Activated naive CD8-positive, alpha-beta T cell treated with anti-CD3 and anti-CD28 coated beads, Interleukin-2, amount 50 U/mL, for 24 hours (primary cell): ENCODE data around the gene ZBTB8OS.
"Not testable (repeated sequence)": the region's sequence is repeated elsewhere in the genome, so short reads cannot be mapped to it uniquely, and the experiment has no call there.

ENCODE experiments used
- ATAC-seq: fragments of 150-1000 bp; cut with Tn5 transposase; one replicate; pipeline ENCODE4 v1.10.0; 2021
- DNase-seq: peaks from one replicate; pipeline ENCODE4 v3.0.0; 2021
- H3K27ac Mint-ChIP-seq: one replicate; pipeline ENCODE4 v1.8.0; 2021; ENCODE audit warnings: mild to moderate bottlenecking, mixed read lengths
- H3K27me3 Mint-ChIP-seq: one replicate; pipeline ENCODE4 v1.8.0; 2021; ENCODE audit warnings: mixed read lengths
- H3K36me3 Mint-ChIP-seq: one replicate; pipeline ENCODE4 v1.8.0; 2021; ENCODE audit warnings: low read depth, mixed read lengths
- H3K4me1 Mint-ChIP-seq: one replicate; pipeline ENCODE4 v1.8.0; 2021; ENCODE audit warnings: mixed read lengths
- H3K4me3 Mint-ChIP-seq: one replicate; pipeline ENCODE4 v1.8.0; 2021; ENCODE audit warnings: mild to moderate bottlenecking, moderate library complexity, mixed read lengths
- H3K9me3 Mint-ChIP-seq: one replicate; pipeline ENCODE4 v1.8.0; 2021; ENCODE audit warnings: mixed read lengths

The ZBTB8OS gene

GRCh38 chr1:32650248-32650751 lies at the start of gene ZBTB8OS:
TSS of gene ZBTB8OS (minus strand) at chr1:32650550. CDS start at chr1:32650529, 21 bp downstream.
- peaks cover 46% of the 10 kb centered on the region for H3K36me3 Mint-ChIP-seq
- peak within 1 kb of the TSS; percentile 100 for H3K4me3 Mint-ChIP-seq
- peaks cover 67% of the 10 kb centered on the region for H3K4me1 Mint-ChIP-seq
- H3K27me3 Mint-ChIP-seq = no peaks in the 10 kb centered on the region
- DNase-seq = peak; percentile 86
- peak within 1 kb of the TSS; percentile 100 for H3K27ac Mint-ChIP-seq
- peak; percentile 85 for ATAC-seq
- H3K9me3 Mint-ChIP-seq = no peaks in the 10 kb centered on the region

- H3K4me1 Mint-ChIP-seq, H3K4me3 Mint-ChIP-seq, H3K36me3 Mint-ChIP-seq, ATAC-seq, H3K27ac Mint-ChIP-seq, DNase-seq, H3K9me3 Mint-ChIP-seq: not testable (repeated sequence)
- H3K27me3 Mint-ChIP-seq = peaks cover 12% of the 10 kb centered on the region
Measured at GRCh38 chr1:32696996-32697395, 46.6 kb upstream of the ZBTB8OS start.

GRCh38 chr1:32696041-32696440 lies 45.7 kb upstream of the ZBTB8OS start:
- Mint-ChIP-seq H3K4me1 (no peaks in the 10 kb centered on the region), H3K36me3 (no peaks in the 10 kb centered on the region), H3K27me3 (peaks cover 5% of the 10 kb centered on the region), H3K27ac (no peak overlapping the region), H3K4me3 (no peak overlapping the region), H3K9me3 (no peaks in the 10 kb centered on the region)
- no peak for ATAC-seq
- DNase-seq = no peak

GRCh38 chr1:32695098-32695904 lies 45.0 kb upstream of the ZBTB8OS start:
- no peaks in the 10 kb centered on the region for H3K36me3 Mint-ChIP-seq
- DNase-seq (no peak), ATAC-seq (no peak)
- H3K4me1 Mint-ChIP-seq = no peaks in the 10 kb centered on the region
- H3K4me3 Mint-ChIP-seq = no peak overlapping the region
- peaks cover 4% of the 10 kb centered on the region for H3K27me3 Mint-ChIP-seq
- H3K27ac Mint-ChIP-seq = no peak overlapping the region
- no peaks in the 10 kb centered on the region for H3K9me3 Mint-ChIP-seq

- DNase-seq = no peak
- Mint-ChIP-seq H3K27me3 (no peaks in the 10 kb centered on the region), H3K4me3 (no peak overlapping the region), H3K4me1 (no peaks in the 10 kb centered on the region), H3K36me3 (no peaks in the 10 kb centered on the region), H3K9me3 (no peaks in the 10 kb centered on the region), H3K27ac (no peak overlapping the region)
- no peak for ATAC-seq
Measured at GRCh38 chr1:32693455-32694174, 43.3 kb upstream of the ZBTB8OS start.

GRCh38 chr1:32686387-32686786 lies 36.0 kb upstream of the ZBTB8OS start:
- DNase-seq (no peak), ATAC-seq (no peak)
- Mint-ChIP-seq H3K27ac (no peak overlapping the region), H3K36me3 (peaks cover 34% of the 10 kb centered on the region), H3K4me3 (no peak overlapping the region), H3K4me1 (peaks cover 12% of the 10 kb centered on the region), H3K27me3 (no peaks in the 10 kb centered on the region), H3K9me3 (no peaks in the 10 kb centered on the region)

GRCh38 chr1:32685498-32685897 lies 35.1 kb upstream of the ZBTB8OS start:
- peaks cover 42% of the 10 kb centered on the region for H3K36me3 Mint-ChIP-seq
- no peak for ATAC-seq
- H3K27ac Mint-ChIP-seq = no peak overlapping the region
- no peaks in the 10 kb centered on the region for H3K27me3 Mint-ChIP-seq
- H3K9me3 Mint-ChIP-seq = no peaks in the 10 kb centered on the region
- H3K4me1 Mint-ChIP-seq = peaks cover 12% of the 10 kb centered on the region
- DNase-seq = no peak
- no peak overlapping the region for H3K4me3 Mint-ChIP-seq

GRCh38 chr1:32684167-32684811 lies 33.9 kb upstream of the ZBTB8OS start:
- Mint-ChIP-seq H3K27me3 (no peaks in the 10 kb centered on the region), H3K27ac (peak overlapping the region; percentile 67), H3K9me3 (no peaks in the 10 kb centered on the region), H3K36me3 (peaks cover 49% of the 10 kb centered on the region), H3K4me3 (no peak overlapping the region), H3K4me1 (peaks cover 12% of the 10 kb centered on the region)
- DNase-seq = no peak
- ATAC-seq = peak; percentile 52

- Mint-ChIP-seq H3K27ac (peak overlapping the region; percentile 67), H3K4me1 (peaks cover 12% of the 10 kb centered on the region), H3K4me3 (no peak overlapping the region), H3K9me3 (no peaks in the 10 kb centered on the region), H3K36me3 (peaks cover 52% of the 10 kb centered on the region), H3K27me3 (no peaks in the 10 kb centered on the region)
- ATAC-seq (no peak), DNase-seq (no peak)
Measured at GRCh38 chr1:32683397-32683796, 33.0 kb upstream of the ZBTB8OS start.

- no peak overlapping the region for H3K27ac Mint-ChIP-seq
- DNase-seq = no peak
- no peak overlapping the region for H3K4me3 Mint-ChIP-seq
- H3K27me3 Mint-ChIP-seq = no peaks in the 10 kb centered on the region
- peaks cover 63% of the 10 kb centered on the region for H3K36me3 Mint-ChIP-seq
- no peaks in the 10 kb centered on the region for H3K9me3 Mint-ChIP-seq
- peaks cover 12% of the 10 kb centered on the region for H3K4me1 Mint-ChIP-seq
- no peak for ATAC-seq
Measured at GRCh38 chr1:32681999-32682398, 31.6 kb upstream of the ZBTB8OS start.

- DNase-seq (no peak), ATAC-seq (no peak)
- Mint-ChIP-seq H3K27me3 (no peaks in the 10 kb centered on the region), H3K9me3 (no peaks in the 10 kb centered on the region), H3K27ac (no peak overlapping the region), H3K4me3 (no peak overlapping the region), H3K4me1 (peaks cover 12% of the 10 kb centered on the region), H3K36me3 (peaks cover 66% of the 10 kb centered on the region)
Measured at GRCh38 chr1:32681509-32681908, 31.2 kb upstream of the ZBTB8OS start.

GRCh38 chr1:32680642-32681041 lies 30.3 kb upstream of the ZBTB8OS start:
- peak overlapping the region; percentile 17 for H3K27ac Mint-ChIP-seq

GRCh38 chr1:32679993-32680392 lies 29.6 kb upstream of the ZBTB8OS start:
- not testable (repeated sequence) for H3K27ac Mint-ChIP-seq, DNase-seq, H3K4me3 Mint-ChIP-seq, H3K27me3 Mint-ChIP-seq, ATAC-seq, H3K9me3 Mint-ChIP-seq
- Mint-ChIP-seq H3K4me1 (peaks cover 12% of the 10 kb centered on the region), H3K36me3 (peaks cover 58% of the 10 kb centered on the region)

More at GRCh38 chr1:32680642-32681041, 30.3 kb upstream of the ZBTB8OS start:
- DNase-seq (no peak), ATAC-seq (no peak)
- Mint-ChIP-seq H3K36me3 (peaks cover 62% of the 10 kb centered on the region), H3K4me3 (no peak overlapping the region), H3K27me3 (no peaks in the 10 kb centered on the region), H3K4me1 (peaks cover 12% of the 10 kb centered on the region), H3K9me3 (no peaks in the 10 kb centered on the region)

- peaks cover 63% of the 10 kb centered on the region for H3K36me3 Mint-ChIP-seq
- H3K4me3 Mint-ChIP-seq = no peak overlapping the region
- no peaks in the 10 kb centered on the region for H3K27me3 Mint-ChIP-seq
- ATAC-seq (no peak), DNase-seq (no peak)
- no peaks in the 10 kb centered on the region for H3K4me1 Mint-ChIP-seq
- no peak overlapping the region for H3K27ac Mint-ChIP-seq
- H3K9me3 Mint-ChIP-seq = no peaks in the 10 kb centered on the region
Measured at GRCh38 chr1:32676945-32677344, 26.6 kb upstream of the ZBTB8OS start.
